GM19438 (cell line): ENCODE data around the gene MRPS26.
"Not testable (repeated sequence)": the region's sequence is repeated elsewhere in the genome, so short reads cannot be mapped to it uniquely, and the experiment has no call there.

Experiments
- ATAC-seq: cut with Tn5 transposase; IDR thresholded peaks from one replicate; pipeline ENCODE4 v1.9.1; 2021; ENCODE audit warnings: low read depth; ENCODE audit not compliant: unreplicated experiment

The MRPS26 gene

DNA sequence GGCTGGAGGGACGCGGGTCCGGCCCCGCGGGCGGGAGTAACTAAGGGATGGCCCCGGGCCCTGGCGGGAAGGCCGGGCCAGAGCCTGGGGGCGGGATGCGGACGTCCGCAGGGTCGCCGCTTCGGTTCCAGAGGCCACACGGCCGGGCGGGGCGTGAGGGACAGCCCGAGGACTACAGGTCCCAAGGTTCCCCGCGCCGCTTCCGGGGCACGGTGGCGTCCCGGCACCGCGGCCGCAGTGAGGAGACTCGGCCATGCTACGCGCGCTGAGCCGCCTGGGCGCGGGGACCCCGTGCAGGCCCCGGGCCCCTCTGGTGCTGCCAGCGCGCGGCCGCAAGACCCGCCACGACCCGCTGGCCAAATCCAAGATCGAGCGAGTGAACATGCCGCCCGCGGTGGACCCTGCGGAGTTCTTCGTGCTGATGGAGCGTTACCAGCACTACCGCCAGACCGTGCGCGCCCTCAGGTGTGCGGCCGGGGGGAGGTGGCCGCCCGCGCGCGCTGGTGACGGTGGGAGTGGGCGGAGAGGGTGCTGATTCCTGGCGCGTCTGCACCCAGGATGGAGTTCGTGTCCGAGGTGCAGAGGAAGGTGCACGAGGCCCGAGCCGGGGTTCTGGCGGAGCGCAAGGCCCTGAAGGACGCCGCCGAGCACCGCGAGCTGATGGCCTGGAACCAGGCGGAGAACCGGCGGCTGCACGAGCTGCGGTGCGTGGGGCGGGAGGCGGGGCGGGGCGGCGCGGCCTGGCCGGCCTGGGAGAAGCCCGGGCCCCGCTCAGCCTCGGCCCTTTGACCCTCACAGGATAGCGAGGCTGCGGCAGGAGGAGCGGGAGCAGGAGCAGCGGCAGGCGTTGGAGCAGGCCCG is at the start of gene MRPS26:
TSS of gene MRPS26 (plus strand) at position 237 of the 861 bp plus-strand sequence. CDS start at position 254, 17 bp downstream.
- peak; percentile 82 for ATAC-seq

DNA sequence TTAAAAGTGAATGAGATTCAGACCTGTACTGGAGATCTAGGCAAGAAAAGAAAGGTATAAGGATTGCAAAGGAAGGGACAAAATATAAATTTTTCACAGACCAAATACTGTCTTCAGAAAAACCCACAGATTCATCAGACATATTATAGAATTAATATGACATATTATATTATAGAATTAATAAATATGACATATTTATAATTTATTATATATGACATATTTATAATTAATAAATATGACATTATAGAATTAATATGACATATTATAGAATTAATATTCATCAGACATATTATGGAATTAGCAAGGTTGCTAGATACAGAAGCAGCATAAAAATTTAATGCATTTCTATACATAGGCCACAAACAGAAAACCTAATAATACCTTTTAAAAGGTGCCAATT is 47.1 kb upstream of the MRPS26 start:
- ATAC-seq, result no peak

DNA sequence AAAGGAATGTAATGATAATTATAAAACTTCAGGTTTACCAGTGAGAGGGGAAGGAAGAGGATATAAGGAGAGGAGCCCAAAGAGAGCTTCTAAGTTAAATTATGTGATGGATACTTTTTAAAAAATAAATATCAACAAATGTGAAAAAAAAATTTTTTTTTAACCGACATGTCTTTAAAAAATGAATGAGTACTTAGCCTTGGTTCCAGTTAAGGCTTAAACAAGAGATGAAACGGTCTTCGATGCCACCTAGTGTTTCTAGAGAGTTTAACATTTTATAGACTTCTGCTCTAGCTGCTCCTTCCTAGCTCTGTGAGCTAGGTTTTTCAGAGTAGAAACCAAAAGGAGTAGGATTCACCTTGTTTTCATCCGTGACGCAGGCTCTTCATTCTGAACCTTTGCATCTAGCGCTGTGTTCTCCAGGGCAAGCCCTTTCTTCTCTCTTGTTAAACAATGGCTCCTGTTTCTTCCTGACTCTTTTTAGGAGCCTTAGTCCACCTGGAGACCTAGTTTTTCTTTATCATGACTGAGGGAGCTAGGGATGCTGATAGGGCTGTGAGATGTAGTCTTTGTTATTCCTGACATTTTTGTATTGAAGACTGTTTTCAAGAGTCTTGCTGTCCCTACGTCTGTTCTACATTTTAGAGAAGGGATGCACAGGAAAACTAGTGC is 44.9 kb upstream of the MRPS26 start:
- no peak for ATAC-seq

DNA sequence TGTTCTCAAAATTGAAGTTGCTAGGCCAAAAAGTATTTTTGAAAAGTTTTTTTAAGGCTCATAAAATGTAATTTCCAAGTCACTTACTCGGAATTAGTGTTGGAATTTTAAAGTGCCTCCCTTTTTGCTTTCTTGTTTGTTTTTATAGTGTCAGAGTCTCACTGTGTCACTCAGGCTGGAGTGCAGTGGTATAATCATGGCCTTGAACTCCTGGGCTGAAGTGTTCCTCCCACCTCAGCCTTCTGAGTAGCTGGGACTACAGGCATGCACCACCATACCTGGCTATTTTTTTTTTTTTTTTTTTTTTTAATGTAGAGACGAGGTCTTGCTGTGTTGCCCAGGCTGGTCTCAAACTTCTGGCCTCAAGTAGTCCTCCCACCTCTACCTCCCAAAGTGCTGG is 42.4 kb upstream of the MRPS26 start:
- no peak for ATAC-seq

DNA sequence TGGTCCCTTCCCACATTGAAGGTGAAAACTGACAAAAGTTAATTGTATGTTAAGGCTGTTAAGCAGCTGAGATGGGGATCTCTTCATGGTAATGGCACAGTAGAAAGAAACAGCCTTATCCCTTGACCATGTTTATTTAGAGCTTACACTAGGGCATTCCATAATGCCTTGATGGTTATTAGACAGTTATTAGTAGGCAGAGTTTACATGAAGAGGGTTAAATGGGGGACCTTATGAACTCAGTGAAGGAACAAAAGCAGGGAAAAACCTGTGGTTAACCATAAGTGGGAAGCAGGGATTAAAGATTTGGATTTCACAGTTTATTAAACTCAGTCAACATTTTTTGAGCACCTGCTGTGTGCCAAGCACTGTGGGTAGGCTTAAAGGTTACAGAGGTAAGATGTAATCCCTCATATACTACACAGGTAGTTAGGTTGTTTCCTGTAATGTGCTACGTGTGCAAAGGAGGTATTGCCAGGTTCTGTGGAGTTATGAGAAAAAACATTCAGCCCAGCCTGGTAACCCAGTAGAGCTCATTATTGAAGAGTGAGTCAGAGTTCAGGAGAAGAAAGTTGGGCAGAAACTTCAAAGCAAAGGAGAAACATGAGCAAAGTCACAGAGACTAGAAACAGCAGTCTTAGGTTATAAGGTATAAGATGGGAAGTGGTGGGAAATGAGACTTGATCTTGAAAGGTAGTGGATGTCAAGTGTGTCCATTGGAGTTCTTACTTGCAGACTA is 34.7 kb upstream of the MRPS26 start:
- no peak for ATAC-seq

DNA sequence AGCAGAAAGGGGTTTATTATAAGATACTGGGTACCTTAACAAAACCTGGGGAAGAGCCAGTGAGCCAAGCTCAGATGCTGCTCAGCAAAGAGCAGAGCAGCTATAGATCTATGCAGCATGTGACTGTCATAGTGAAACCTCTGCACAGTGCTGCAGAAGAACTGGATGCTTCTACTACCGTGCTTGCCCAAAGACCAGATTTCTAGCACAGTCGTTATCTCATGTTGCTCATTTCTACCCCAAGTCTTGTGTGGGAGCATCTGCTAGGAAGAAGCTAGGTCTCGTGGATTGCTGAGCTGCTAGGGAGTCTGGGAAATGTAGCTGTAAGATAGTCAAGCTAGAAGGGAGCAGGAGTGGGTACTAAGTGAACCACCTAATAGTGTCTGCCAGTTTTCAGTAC is 34.1 kb upstream of the MRPS26 start:
- ATAC-seq, result no peak

DNA sequence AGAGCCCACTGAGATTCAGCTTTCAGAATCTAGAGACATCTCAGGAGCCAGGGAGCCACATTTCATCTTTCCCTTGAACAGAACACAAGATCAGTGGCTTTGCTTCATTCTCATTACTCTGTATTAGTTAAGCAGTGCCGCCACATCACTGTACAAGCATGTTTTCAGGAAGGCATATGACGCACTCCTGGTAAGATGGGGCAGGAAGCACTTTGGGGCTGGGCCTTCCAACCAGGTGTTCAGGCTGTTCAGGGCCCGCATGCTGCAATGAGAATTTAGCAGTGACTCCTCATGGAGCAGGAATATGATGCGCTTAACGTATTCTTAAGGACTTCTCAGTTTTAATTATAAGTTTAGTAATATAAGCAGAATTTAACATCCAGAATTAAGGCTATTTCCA is 32.1 kb upstream of the MRPS26 start:
- ATAC-seq, result no peak

DNA sequence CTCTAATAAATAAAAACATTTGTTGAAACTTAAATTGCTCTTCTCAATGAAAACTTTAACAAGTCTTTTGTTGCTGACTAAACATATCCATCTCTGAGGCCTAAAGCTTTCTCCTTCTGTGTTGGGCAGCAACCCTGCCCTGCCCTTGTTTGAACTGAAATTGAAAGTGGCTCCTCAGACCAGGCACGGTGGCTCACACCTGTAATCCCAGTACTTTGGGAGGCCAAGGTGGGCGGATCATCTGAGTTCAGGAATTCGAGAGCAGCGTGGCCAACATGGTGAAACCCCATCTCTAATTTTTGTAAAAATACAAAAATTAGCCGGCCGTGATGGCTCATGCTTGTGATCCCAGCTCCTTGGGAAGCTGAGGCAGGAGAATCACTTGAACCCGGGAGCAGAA is 31.7 kb upstream of the MRPS26 start:
- no peak for ATAC-seq

DNA sequence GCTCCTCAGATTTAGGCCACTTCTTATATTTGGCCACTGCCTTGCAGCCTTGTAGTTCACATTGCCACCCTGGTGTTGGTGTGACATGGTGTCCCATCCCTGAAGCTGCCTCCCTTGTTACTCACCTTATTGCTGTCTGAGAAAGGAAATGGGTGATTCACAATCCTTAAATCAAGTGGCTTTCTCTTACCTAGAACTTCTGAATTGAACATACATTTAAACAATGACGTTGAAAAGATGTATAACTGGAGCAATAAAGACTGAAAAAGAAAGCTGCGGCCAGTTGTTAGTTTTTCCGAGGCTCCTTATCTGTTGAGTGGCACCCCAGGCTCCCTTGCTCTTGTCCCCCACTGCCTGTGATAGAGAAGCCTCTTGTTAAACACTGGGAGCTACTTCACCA is 31.2 kb upstream of the MRPS26 start:
- ATAC-seq, result no peak

DNA sequence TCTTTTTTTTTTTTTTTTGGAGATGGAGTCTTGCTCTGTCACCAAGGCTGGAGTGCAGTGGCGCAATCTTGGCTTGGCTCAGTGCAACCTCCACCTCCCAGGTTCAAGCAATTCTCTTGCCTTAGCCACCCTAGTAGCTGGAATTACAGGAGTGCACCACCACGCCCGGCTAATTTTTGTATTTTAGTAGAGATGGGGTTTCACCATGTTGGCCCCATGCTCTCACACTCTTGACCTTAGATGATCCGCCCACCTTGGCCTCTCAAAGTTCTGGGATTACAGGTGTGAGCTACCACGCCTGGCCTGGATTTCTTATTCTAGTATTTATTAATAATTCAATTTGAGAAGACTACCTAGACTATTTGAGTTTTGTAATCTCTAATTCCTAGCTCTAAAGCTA is 30.6 kb upstream of the MRPS26 start:
- not testable (repeated sequence) for ATAC-seq

DNA sequence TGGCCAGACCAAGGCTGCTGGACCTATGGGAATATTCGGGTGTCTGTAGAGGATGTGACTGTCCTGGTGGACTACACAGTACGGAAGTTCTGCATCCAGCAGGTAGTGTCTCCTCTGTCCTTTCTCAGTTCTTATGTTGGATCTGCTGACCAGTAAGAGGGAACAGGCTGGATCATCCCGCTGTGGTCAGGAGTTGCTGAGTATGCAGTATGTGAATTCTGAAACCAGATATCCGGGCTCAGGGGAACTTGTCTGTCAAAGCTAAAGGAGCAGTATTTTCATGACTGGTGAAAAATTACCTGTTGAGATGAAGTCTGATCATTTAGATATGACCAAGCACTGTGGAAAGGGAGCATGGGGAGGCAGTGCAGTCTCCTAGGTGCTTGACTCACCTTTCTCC is 24.5 kb upstream of the MRPS26 start:
- no peak for ATAC-seq

DNA sequence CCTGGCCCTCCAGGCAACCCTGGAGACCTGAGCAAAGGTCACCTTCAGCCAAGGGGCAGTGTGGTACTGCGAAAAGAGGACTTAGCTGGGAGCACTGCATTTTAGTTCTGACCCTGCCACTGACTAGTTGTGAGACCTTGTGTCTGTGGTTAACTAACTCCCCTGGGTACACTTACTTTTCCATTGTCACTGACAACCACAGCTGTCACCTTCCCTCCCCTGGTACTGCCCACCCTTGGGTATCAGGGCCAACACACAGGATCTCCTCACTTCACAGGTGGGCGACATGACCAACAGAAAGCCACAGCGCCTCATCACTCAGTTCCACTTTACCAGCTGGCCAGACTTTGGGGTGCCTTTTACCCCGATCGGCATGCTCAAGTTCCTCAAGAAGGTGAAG is 24.1 kb upstream of the MRPS26 start:
- ATAC-seq, result no peak

DNA sequence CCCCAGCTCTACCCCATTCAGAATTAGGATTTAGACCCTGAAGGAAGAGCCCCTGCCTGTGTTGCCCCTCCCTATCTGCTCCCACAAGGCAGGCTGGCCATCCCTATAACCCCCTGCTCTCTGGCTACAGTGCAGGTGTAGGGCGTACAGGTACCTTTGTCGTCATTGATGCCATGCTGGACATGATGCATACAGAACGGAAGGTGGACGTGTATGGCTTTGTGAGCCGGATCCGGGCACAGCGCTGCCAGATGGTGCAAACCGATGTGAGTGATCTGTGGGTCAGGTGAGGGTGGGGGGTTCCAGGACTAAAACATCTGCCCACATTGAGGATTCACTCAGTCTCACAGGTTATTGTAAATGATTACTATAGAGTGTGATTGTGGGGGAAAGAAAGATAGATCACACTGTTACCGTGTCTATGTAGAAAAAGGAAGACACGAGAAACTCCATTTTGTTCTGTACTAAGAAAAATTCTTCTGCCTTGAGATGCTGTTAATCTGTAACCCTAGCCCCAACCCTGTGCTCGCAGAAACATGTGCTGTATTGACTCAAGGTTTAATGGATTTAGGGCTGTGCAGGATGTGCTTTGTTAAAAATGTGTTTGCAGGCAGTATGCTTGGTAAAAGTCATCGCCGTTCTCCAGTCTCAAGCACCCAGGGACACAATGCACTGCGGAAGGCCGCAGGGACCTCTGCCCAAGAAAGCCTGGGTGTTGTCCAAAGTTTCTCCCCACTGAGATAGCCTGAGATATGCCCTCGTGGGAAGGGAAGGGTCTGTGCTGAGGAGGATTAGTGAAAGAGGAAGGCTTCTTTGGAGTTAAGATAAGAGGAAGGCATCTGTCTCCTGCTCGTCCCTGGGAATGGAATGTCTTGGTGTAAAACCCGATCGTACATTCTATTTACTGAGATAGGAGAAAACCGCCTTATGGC is 23.0 kb upstream of the MRPS26 start:
- not testable (repeated sequence) for ATAC-seq

DNA sequence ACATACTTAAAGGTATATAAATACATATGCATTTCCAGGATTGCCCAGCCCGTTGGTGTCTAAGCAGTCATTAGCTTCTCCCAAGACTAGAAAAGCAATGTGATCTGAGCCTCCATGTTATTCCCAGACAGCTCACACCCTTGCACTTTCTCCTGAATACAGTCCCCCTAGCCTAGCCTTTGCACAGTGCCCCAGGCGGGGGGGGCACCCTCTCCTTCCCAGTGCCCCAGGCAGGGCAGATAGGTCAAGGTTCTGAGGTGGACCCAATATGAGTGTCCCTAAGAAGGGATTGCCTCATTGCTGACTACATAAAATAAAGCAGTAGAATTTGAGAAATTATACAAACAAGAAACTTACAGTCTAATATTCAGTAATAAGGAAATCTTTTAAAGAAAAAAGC is 17.9 kb upstream of the MRPS26 start:
- no peak for ATAC-seq

DNA sequence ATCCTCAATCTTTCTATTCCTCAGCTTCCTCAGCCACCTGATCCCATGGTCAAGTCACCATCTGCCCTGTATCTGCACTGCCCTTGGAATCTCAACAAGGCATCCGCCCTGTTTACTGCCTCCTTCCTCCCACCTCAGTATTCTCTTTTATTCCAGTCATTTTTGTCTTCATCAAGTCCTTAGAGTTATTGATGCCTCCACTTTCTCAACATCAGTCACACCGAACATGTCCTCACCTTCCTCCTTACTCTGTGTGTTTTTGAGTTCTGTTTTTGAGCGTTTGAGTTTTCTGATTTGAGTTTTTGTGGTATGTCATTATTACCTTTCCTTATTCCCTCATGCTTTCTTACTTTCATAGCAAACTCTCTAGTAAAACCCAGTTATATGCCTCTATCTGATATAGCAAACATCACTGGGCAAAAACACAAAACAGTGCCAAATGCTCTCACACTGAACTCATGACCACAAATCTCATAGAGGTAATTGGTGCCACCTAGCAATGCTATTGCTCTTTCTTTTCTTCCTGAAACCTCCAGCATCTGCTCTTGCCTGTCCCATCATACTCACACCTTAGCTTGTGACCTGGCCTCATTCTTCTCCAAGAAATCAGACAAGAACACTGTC is 14.2 kb upstream of the MRPS26 start:
- ATAC-seq, result no peak

DNA sequence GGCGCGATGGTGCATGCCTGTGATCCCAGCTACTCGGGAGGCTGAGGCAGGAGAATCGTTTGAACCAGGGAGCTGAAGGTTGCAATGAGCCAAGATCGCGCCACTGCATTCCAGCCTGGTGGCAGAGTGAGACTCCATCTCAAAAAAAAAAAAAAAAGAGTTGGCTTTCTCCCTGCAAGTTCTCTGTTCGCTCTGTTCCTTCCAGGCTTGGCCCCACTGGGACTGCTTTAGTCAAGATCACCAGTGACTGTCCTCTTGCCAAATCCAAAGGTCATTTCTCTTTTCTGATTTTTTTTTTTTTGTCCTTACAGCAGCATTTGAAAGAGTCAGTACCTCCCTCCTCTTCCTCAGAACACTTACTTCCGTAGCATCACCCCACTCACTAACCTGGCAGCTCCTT is 13.2 kb upstream of the MRPS26 start:
- no peak for ATAC-seq

DNA sequence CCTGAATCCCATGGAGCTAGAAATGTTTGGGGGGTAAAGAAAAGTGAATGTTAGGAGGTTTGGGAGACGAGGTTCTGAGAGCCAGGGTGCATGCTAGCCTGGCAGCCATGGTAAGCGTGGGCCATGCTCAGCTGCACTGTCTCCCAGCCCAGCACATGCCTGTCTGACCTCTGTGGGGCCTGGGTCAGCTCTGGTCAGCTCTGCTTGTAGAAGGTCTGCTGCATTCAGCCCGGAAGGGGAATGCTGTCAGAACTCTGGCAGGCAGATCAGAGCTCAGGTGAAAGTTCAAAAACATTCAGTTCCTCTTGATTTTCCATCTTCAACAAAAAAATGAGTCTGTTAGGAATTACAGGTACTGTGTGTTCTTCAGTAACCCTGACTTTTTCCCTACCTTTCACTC is 8.2 kb upstream of the MRPS26 start:
- no peak for ATAC-seq

DNA sequence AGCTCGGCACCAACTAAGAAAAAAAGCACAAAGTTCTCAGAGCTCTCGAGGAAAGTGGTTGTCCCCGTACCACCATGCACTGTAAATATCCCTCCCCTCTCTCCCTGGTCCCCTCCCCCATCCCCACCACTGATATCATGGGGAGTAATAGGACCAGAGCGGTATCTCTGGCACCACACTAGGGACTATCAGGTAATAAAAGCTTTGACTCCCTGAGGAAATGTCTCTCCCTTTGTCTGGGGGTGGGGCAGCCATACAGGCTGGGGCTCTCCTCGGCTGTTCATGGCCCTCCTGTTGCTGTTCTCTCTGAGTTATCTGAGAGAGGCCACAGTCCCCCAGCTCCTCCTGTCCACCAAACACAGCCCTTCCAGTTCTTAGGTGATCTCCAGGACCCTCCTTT is 7.4 kb upstream of the MRPS26 start:
- no peak for ATAC-seq

DNA sequence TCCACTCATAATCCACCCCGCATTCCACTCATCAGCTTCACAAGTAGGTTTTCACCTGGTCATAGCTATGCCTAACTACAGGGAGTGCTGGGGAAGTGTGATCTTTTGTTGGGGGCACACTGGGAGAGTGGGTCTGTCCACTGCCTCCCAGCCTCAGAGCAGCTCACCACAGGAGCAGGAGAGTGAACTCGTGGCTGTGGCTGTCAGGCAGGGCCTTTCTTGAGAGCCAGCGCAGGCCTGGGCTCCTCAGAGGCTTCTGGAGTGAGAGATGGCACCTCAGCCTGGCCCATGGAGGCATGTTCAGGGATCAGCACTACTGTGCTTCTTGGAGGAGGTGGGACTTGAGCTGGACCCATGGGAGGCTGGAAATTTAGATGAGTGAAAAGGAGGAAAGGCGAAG is 6.4 kb upstream of the MRPS26 start:
- ATAC-seq, result no peak

DNA sequence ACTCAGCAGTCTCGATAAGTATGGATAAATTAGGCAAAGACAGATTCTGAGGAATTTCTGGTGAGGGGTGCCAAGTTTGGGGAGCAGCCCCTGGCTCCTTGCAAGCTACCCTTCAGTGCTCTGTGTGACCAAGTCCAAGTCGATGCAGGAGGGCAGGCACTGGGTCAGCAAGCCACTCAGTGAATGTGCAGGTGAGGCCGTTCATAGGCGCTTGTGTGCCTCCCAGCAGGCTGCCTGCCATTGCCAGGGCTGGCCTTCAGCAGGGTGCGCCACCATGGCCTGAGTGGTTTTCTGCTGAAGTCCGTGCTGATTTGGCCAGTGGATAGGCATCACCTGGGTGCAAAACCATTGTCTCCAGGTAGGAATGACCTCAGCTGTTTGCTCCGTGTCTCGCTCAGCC is 5.8 kb upstream of the MRPS26 start:
- ATAC-seq, result no peak
